Measurements from ENCODE around the gene PAM.
A peak's percentile ranks its signal among the peaks of the same experiment; 100 is the strongest.

PAM gene

DNA sequence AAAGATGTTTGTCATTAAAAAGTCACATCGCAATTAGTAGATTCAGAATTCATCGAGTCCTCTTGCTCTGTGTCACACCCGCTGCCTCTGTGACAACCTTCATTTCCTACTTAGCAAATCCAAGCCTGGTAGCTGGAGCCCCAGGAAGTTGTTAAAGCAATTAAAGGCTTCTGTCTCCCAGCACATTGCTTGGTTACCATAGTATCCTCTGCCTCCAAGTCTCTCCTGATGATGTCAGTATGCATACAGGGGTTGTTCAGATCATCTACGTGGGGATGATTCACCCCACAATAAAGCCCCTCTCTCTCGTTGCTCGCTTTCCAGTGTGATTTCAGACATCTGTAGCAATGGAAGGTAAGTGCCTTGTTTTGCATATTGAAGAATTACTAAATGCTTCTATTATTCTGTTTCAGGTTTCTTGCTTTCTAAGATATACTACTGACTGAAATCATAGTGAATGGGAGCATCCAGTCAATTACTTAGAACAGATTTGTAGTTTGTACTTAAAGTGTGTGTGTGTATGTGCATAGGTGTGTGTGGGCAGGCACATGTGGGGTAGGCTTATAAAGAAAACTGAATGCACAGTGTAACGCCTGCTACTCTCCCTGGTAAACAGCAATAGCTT is 52.9 kb downstream of the PAM start:
- peaks cover 2% of the 10 kb centered on the region for H3K36me3 Mint-ChIP-seq (ENCODE audit: insufficient read depth)
- no peak for ATAC-seq (replicated peaks; ENCODE audit: extremely low read depth, poor library complexity, severe bottlenecking)
- no peak overlapping the region for H3K4me3 Mint-ChIP-seq
- no peaks in the 10 kb centered on the region for H3K9me3 Mint-ChIP-seq
- no peaks in the 10 kb centered on the region for H3K27me3 Mint-ChIP-seq
- no peak overlapping the region for H3K27ac Mint-ChIP-seq (ENCODE audit: low read depth)
- H3K4me1 Mint-ChIP-seq, result peaks cover 34% of the 10 kb centered on the region
- DNase-seq (ENCODE audit: low spot score in 2 of 2), result no peak

DNA sequence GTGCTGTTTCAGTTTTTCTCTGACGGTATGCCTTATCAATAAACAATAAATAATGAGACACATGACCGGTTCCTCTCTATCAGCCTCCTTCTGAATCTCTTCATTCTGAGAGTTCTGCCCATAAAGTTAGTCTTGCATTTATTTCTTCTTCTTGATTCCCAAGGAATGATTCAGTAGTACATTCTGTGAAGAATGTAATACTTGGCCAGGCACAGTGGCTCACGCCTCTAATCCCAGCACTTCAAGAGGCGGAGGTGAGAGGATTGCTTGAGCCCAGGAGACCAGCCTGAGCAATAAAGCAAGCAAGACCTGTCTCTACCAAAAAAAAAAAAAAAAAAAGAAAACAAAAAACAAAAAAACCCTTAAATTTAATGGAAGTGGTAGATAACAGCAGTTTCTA is 53.9 kb downstream of the PAM start:
- DNase-seq (ENCODE audit: low spot score in 2 of 2), result no peak
- Mint-ChIP-seq H3K36me3 (ENCODE audit: insufficient read depth) (peaks cover 4% of the 10 kb centered on the region), H3K4me3 (no peak overlapping the region), H3K27ac (ENCODE audit: low read depth) (no peak overlapping the region), H3K27me3 (no peaks in the 10 kb centered on the region), H3K9me3 (no peaks in the 10 kb centered on the region), H3K4me1 (peaks cover 28% of the 10 kb centered on the region)
- ATAC-seq (replicated peaks; ENCODE audit: extremely low read depth, poor library complexity, severe bottlenecking), result no peak

DNA sequence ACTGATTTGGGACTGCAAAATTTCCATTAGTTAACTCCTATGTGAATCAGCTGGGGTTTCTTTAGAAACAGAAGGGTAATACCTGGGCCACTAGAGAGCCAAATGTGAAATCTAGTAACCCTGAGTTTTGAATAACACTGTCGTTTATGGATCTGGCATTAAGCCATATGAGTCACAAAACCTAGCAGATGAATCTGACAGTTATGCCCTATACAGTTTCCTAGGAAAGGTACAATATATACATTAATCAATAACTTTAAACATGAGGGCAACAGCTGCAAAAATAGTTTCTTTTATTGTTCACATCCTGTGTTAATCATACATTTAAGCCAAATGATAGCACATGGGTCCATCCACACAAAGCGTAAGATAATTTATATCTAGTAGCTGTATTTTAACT is 56.9 kb downstream of the PAM start:
- no peak overlapping the region for H3K4me3 Mint-ChIP-seq
- no peak overlapping the region for H3K27ac Mint-ChIP-seq (ENCODE audit: low read depth)
- H3K9me3 Mint-ChIP-seq, result no peaks in the 10 kb centered on the region
- no peaks in the 10 kb centered on the region for H3K27me3 Mint-ChIP-seq
- no peak for DNase-seq (ENCODE audit: low spot score in 2 of 2)
- peaks cover 44% of the 10 kb centered on the region for H3K4me1 Mint-ChIP-seq
- peaks cover 2% of the 10 kb centered on the region for H3K36me3 Mint-ChIP-seq (ENCODE audit: insufficient read depth)
- no peak for ATAC-seq (replicated peaks; ENCODE audit: extremely low read depth, poor library complexity, severe bottlenecking)

DNA sequence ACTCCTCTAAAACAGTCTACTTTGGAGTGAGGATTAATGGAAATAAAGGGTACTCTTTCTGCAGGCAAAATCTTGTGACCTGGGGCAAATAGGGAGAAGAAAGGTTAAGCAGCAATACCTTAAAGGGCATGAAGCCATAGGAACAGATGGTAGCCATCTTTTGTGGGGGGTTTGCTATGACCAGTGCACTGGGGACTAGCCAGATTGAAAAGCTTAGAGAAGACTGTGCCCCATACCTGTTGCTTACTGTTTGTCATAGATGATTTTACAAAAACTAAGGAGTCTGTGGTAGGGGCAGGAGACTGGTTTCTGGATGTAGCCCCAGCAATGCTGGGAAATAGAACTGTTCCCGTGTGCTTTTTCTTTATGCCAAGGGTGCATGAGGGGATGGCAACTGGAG is 58.6 kb downstream of the PAM start:
- no peaks in the 10 kb centered on the region for H3K27me3 Mint-ChIP-seq
- H3K4me1 Mint-ChIP-seq, result peaks cover 36% of the 10 kb centered on the region

DNA sequence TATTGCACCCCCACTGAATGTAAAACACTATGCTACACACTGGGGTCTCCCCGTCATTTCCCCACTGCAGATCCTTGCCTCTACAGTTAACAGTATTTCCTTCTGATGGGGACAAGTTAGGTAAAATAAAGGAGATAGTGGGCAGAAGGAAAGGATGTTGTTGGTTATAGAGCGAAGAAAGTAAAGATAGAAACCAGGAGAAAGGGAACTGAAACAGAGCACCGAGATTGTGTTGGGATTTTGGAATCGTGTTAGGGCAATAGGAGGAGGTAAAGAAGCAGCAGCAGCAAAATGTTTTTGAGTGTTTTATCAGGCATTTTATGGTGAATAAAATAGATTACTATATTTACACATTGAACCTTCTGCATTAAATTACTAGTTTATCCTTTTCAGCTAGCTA is 60.0 kb downstream of the PAM start:
- H3K36me3 Mint-ChIP-seq (ENCODE audit: insufficient read depth), result peaks cover 2% of the 10 kb centered on the region
- no peak for ATAC-seq (replicated peaks; ENCODE audit: extremely low read depth, poor library complexity, severe bottlenecking)
- no peaks in the 10 kb centered on the region for H3K9me3 Mint-ChIP-seq
- no peak overlapping the region for H3K4me3 Mint-ChIP-seq
- H3K27me3 Mint-ChIP-seq, result no peaks in the 10 kb centered on the region
- H3K4me1 Mint-ChIP-seq, result peaks cover 39% of the 10 kb centered on the region
- no peak overlapping the region for H3K27ac Mint-ChIP-seq (ENCODE audit: low read depth)
- no peak for DNase-seq (ENCODE audit: low spot score in 2 of 2)

More for the DNA sequence above, 58.6 kb downstream of the PAM start:
- no peaks in the 10 kb centered on the region for H3K9me3 Mint-ChIP-seq
- peaks cover 2% of the 10 kb centered on the region for H3K36me3 Mint-ChIP-seq (ENCODE audit: insufficient read depth)
- DNase-seq (ENCODE audit: low spot score in 2 of 2) (no peak), ATAC-seq (replicated peaks; ENCODE audit: extremely low read depth, poor library complexity, severe bottlenecking) (no peak)
- H3K27ac Mint-ChIP-seq (ENCODE audit: low read depth), result no peak overlapping the region
- no peak overlapping the region for H3K4me3 Mint-ChIP-seq

DNA sequence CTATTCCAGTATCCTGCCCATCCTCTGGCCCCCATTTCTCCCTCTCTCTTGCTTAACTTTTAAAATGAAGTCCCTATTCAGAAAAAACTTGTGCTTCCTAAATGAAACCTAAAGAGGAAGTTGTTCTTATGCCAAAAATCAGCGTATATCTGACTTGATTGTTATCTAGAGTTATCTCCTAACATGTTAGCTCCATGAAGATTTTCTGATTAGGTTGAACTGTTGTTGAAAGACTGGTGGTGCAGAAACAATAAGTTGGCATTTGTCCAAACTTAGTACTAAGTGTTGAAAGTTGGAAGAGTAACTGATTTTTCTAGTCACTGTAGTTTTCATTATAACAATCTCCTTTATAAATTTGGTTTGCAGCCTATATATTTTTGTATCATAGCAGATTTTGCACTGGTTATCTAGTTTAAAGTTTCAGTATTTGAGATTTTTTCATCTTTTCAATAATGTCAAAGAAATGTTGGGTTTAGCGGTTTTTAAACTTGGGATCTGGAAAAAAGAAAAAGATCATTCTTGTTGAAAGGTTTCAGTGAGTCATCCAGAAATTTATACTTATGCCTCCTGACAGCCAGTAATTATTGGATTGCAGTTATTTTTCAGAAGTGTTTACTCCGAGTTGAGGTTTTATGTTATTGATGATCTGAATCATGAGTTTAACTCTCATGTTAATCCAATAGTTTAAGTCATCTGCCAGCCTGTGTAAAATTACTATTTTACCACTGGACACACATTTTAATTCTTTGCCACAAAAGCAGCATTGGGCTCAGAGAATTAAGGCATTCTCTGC is 60.6 kb downstream of the PAM start:
- Mint-ChIP-seq H3K36me3 (ENCODE audit: insufficient read depth) (peaks cover 2% of the 10 kb centered on the region), H3K27ac (ENCODE audit: low read depth) (no peak overlapping the region), H3K4me1 (peaks cover 39% of the 10 kb centered on the region), H3K27me3 (no peaks in the 10 kb centered on the region), H3K9me3 (no peaks in the 10 kb centered on the region), H3K4me3 (no peak overlapping the region)
- ATAC-seq (replicated peaks; ENCODE audit: extremely low read depth, poor library complexity, severe bottlenecking), result no peak
- no peak for DNase-seq (ENCODE audit: low spot score in 2 of 2)

DNA sequence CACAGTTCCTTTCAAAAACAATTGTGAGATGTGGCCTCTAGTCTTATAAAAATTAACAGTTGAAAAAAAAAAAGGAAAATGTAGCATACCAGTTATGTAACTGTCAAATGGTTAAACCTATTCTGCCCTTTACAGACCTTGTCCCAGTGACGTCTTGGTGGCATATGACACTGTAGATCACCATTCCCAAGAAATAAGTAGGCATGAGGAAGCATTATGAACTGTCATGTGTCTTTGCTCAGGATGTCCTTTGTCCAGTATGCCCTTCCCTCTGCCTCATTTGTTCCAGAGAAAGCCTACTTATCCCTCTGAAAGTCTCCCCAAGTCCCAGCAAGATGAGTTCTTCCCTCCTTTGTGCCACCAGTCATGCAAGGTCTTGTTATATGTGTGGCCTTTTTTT is 63.2 kb downstream of the PAM start:
- Mint-ChIP-seq H3K27me3 (no peaks in the 10 kb centered on the region), H3K4me1 (peaks cover 33% of the 10 kb centered on the region), H3K27ac (ENCODE audit: low read depth) (no peak overlapping the region), H3K4me3 (no peak overlapping the region), H3K9me3 (no peaks in the 10 kb centered on the region), H3K36me3 (ENCODE audit: insufficient read depth) (peaks cover 2% of the 10 kb centered on the region)
- DNase-seq (ENCODE audit: low spot score in 2 of 2) (no peak), ATAC-seq (replicated peaks; ENCODE audit: extremely low read depth, poor library complexity, severe bottlenecking) (no peak)

DNA sequence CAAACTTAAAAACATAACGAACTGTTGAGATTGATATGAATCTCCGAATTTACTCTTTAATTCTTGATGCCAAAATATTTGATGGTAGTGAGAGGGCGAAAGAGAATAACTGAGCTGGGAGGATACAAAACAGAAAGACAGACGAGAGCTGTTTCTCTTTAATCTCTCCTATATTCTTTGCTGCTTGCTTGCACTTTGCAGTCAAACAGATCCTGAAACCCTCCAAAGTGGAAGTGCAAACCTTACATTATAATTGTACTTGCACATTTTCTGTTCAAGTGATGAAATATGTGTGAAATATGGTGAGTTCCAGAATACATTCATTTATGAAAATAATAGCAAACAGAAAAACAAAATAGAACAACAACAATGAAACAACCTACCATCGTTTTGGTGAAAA is 63.8 kb downstream of the PAM start:
- H3K27ac Mint-ChIP-seq (ENCODE audit: low read depth), result no peak overlapping the region
- DNase-seq (ENCODE audit: low spot score in 2 of 2), result no peak
- peaks cover under 1% of the 10 kb centered on the region for H3K36me3 Mint-ChIP-seq (ENCODE audit: insufficient read depth)
- peaks cover 33% of the 10 kb centered on the region for H3K4me1 Mint-ChIP-seq
- H3K9me3 Mint-ChIP-seq, result no peaks in the 10 kb centered on the region
- H3K27me3 Mint-ChIP-seq, result no peaks in the 10 kb centered on the region
- no peak for ATAC-seq (replicated peaks; ENCODE audit: extremely low read depth, poor library complexity, severe bottlenecking)
- H3K4me3 Mint-ChIP-seq, result no peak overlapping the region

DNA sequence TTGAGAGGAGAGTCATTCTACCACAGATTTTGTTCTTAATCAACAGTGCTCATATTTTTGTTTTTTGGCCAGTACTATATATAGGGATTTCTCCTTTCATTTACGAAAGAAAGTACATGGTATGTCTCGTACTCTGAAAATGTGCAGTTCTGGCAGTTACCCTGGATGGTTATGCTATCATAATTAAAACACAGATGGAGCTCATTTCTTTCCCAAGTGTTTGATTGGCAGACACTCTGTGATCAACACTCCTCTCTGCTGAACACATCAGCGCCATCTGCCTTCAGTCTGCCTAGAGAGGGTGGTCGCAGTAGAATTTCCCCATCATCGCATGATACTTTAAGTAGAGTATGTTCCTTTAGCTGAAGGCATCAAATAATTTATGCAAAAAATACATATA is 64.5 kb downstream of the PAM start:
- Mint-ChIP-seq H3K9me3 (no peaks in the 10 kb centered on the region), H3K27ac (ENCODE audit: low read depth) (no peak overlapping the region), H3K36me3 (ENCODE audit: insufficient read depth) (no peaks in the 10 kb centered on the region), H3K27me3 (no peaks in the 10 kb centered on the region), H3K4me3 (no peak overlapping the region), H3K4me1 (peaks cover 34% of the 10 kb centered on the region)
- DNase-seq (ENCODE audit: low spot score in 2 of 2) (no peak), ATAC-seq (replicated peaks; ENCODE audit: extremely low read depth, poor library complexity, severe bottlenecking) (no peak)

DNA sequence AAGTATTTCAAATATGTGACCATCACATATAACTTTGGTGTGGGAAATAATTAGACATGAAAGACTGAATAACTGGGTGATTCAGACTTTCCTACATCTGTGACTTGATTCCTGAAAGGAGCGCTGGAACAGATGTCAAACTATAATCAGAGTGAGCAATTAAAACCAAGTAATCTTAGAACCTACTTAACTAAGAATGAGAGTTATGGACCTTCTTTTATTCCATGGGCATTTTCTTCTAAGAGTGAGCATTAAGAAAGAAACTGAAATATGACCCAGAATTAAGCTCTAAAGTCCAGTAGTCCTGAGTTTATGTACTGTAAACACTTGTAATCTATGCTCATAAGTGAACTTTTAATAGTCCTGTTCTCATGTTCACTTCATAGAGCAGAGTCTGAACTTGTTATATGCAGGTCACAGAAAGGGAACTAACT is 68.4 kb downstream of the PAM start:
- H3K4me3 Mint-ChIP-seq, result no peak overlapping the region
- no peak overlapping the region for H3K27ac Mint-ChIP-seq (ENCODE audit: low read depth)
- no peaks in the 10 kb centered on the region for H3K36me3 Mint-ChIP-seq (ENCODE audit: insufficient read depth)
- peaks cover 12% of the 10 kb centered on the region for H3K4me1 Mint-ChIP-seq
- no peak for ATAC-seq (replicated peaks; ENCODE audit: extremely low read depth, poor library complexity, severe bottlenecking)
- H3K27me3 Mint-ChIP-seq, result no peaks in the 10 kb centered on the region
- no peak for DNase-seq (ENCODE audit: low spot score in 2 of 2)
- H3K9me3 Mint-ChIP-seq, result no peaks in the 10 kb centered on the region

DNA sequence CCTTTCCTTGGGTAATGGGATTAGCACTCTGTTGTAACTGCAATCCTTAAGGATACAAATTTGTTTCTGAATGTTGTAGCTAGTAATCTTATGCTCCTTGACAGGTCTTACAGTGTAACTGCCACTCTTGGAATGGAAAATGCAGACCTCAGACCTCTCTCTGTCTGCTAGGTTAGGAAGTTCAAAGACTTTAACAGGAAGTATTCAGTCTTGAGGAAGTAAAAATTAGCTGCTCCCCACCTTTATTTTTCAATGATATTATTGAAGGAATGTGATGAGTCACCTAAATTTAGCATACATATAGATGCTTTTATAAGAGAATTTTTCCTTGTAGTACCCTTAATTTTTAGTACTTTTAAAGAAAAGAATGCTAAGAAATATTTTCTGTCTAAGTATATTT is 71.5 kb downstream of the PAM start:
- H3K27me3 Mint-ChIP-seq, result no peaks in the 10 kb centered on the region

DNA sequence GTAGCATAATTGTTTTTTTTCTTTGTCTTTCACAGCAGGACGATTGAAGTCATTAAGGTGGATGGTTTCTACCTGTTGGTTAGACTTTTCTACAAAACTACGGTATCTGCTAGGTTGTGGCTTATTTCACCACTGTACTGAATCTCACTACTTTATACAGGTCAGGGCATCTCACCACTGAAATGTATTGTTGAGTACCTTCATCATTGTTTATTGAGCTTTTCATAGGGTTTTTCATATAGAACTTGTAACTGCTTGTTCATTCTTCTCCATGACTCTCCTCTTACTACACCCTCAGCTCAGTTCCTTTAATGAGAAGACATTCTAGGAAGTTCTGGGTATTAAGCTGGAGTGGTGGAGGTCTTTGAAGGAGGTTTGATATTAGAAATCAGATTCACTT is 75.1 kb downstream of the PAM start:
- Mint-ChIP-seq H3K9me3 (no peaks in the 10 kb centered on the region), H3K4me3 (no peak overlapping the region), H3K27ac (ENCODE audit: low read depth) (no peak overlapping the region), H3K27me3 (no peaks in the 10 kb centered on the region), H3K36me3 (ENCODE audit: insufficient read depth) (no peaks in the 10 kb centered on the region), H3K4me1 (peaks cover 16% of the 10 kb centered on the region)
- DNase-seq (ENCODE audit: low spot score in 2 of 2) (no peak), ATAC-seq (replicated peaks; ENCODE audit: extremely low read depth, poor library complexity, severe bottlenecking) (no peak)

More for the DNA sequence above, 71.5 kb downstream of the PAM start:
- no peak overlapping the region for H3K4me3 Mint-ChIP-seq
- no peaks in the 10 kb centered on the region for H3K36me3 Mint-ChIP-seq (ENCODE audit: insufficient read depth)
- H3K9me3 Mint-ChIP-seq, result no peaks in the 10 kb centered on the region
- peaks cover 7% of the 10 kb centered on the region for H3K4me1 Mint-ChIP-seq
- H3K27ac Mint-ChIP-seq (ENCODE audit: low read depth), result no peak overlapping the region
- DNase-seq (ENCODE audit: low spot score in 2 of 2) (no peak), ATAC-seq (replicated peaks; ENCODE audit: extremely low read depth, poor library complexity, severe bottlenecking) (no peak)

DNA sequence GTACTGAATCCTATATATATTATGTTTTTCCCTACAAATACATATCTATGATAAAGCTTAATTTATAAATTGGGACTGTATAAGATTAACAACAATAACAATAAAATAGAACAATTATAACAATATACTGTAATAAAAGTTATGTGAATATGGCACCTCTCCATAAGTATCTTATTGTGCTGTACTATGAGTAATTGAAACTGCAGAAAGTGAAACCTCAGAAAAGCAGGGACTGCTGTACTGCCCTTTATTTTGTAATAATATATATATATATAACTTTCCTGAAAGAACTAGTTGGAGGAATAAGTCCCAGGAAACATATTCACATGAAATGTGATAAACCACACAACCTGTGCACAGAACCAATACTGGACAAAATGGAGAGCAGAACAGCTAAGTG is 77.3 kb downstream of the PAM start:
- DNase-seq (ENCODE audit: low spot score in 2 of 2), result no peak
- Mint-ChIP-seq H3K27ac (ENCODE audit: low read depth) (peak overlapping the region; percentile 70), H3K36me3 (ENCODE audit: insufficient read depth) (peaks cover 2% of the 10 kb centered on the region), H3K4me1 (peaks cover 35% of the 10 kb centered on the region), H3K4me3 (no peak overlapping the region), H3K9me3 (no peaks in the 10 kb centered on the region), H3K27me3 (no peaks in the 10 kb centered on the region)
- ATAC-seq (replicated peaks; ENCODE audit: extremely low read depth, poor library complexity, severe bottlenecking), result no peak
